Neuron (in vitro differentiated cells): Measurements from ENCODE around the gene ZNF831.

ENCODE experiments used
- H2AFZ ChIP-seq: one replicate; pipeline ENCODE4 v1.6.1; 2013; ENCODE audit warnings: low read depth, mild to moderate bottlenecking, inconsistent platforms, low read length, moderate library complexity
- H3K27me3 ChIP-seq: one replicate; pipeline ENCODE4 v1.6.1; 2013; ENCODE audit warnings: low read length; ENCODE audit not compliant: insufficient read depth
- H3K36me3 ChIP-seq: one replicate; pipeline ENCODE4 v1.6.1; 2013; ENCODE audit warnings: low read length; ENCODE audit not compliant: insufficient read depth
- H3K4me1 ChIP-seq: one replicate; pipeline ENCODE4 v1.6.1; 2013; ENCODE audit warnings: low read length; ENCODE audit not compliant: insufficient read depth
- H3K4me3 ChIP-seq: 2 replicates; pipeline ENCODE4 v1.5.1; 2013; ENCODE audit warnings: mild to moderate bottlenecking, low read length, moderate library complexity
- H3K9me3 ChIP-seq: one replicate; pipeline ENCODE4 v1.6.1; 2013; ENCODE audit warnings: low read length

The ZNF831 gene

GRCh38 chr20:59127839-59128238, 35.8 kb upstream of the ZNF831 start:
- H3K4me1 ChIP-seq: peaks cover 3% of the 10 kb centered on the region
- H3K4me3 ChIP-seq: no peak overlapping the region
- H2AFZ ChIP-seq: no peak overlapping the region
- no peaks in the 10 kb centered on the region for H3K36me3 ChIP-seq
- no peaks in the 10 kb centered on the region for H3K27me3 ChIP-seq
- H3K9me3 ChIP-seq: no peaks in the 10 kb centered on the region

- Histone ChIP-seq H2AFZ (no peak overlapping the region), H3K4me1 (no peaks in the 10 kb centered on the region), H3K9me3 (no peaks in the 10 kb centered on the region), H3K4me3 (no peak overlapping the region), H3K36me3 (no peaks in the 10 kb centered on the region), H3K27me3 (no peaks in the 10 kb centered on the region)
These were observed 31.9 kb upstream of the ZNF831 start for GRCh38 chr20:59131551-59132285.

- no peak overlapping the region for H3K4me3 ChIP-seq
- no peaks in the 10 kb centered on the region for H3K27me3 ChIP-seq
- no peaks in the 10 kb centered on the region for H3K36me3 ChIP-seq
- no peaks in the 10 kb centered on the region for H3K9me3 ChIP-seq
- no peaks in the 10 kb centered on the region for H3K4me1 ChIP-seq
- H2AFZ ChIP-seq: no peak overlapping the region
These were observed 29.4 kb upstream of the ZNF831 start for GRCh38 chr20:59134182-59134581.

GRCh38 chr20:59135093-59135492, 28.5 kb upstream of the ZNF831 start:
- no peaks in the 10 kb centered on the region for H3K4me1 ChIP-seq
- H3K9me3 ChIP-seq: no peaks in the 10 kb centered on the region
- H3K27me3 ChIP-seq: no peaks in the 10 kb centered on the region
- H3K36me3 ChIP-seq: no peaks in the 10 kb centered on the region
- H2AFZ ChIP-seq: no peak overlapping the region
- no peak overlapping the region for H3K4me3 ChIP-seq

- Histone ChIP-seq H3K4me3 (no peak overlapping the region), H3K36me3 (no peaks in the 10 kb centered on the region)
These were observed 27.6 kb upstream of the ZNF831 start for GRCh38 chr20:59136027-59136426.

GRCh38 chr20:59137532-59137931, 26.1 kb upstream of the ZNF831 start:
- H3K36me3 ChIP-seq: no peaks in the 10 kb centered on the region
- H3K27me3 ChIP-seq: no peaks in the 10 kb centered on the region
- H2AFZ ChIP-seq: no peak overlapping the region
- no peak overlapping the region for H3K4me3 ChIP-seq
- no peaks in the 10 kb centered on the region for H3K9me3 ChIP-seq
- H3K4me1 ChIP-seq: no peaks in the 10 kb centered on the region

More at GRCh38 chr20:59136027-59136426, 27.6 kb upstream of the ZNF831 start:
- Histone ChIP-seq H2AFZ (no peak overlapping the region), H3K9me3 (no peaks in the 10 kb centered on the region), H3K27me3 (no peaks in the 10 kb centered on the region), H3K4me1 (no peaks in the 10 kb centered on the region)

GRCh38 chr20:59138114-59138748, 25.4 kb upstream of the ZNF831 start:
- no peak overlapping the region for H3K4me3 ChIP-seq
- H3K27me3 ChIP-seq: no peaks in the 10 kb centered on the region
- no peak overlapping the region for H2AFZ ChIP-seq

GRCh38 chr20:59139998-59140397, 23.6 kb upstream of the ZNF831 start:
- Histone ChIP-seq H3K27me3 (no peaks in the 10 kb centered on the region), H3K36me3 (no peaks in the 10 kb centered on the region), H3K4me3 (no peak overlapping the region), H2AFZ (no peak overlapping the region), H3K4me1 (no peaks in the 10 kb centered on the region), H3K9me3 (no peaks in the 10 kb centered on the region)

More at GRCh38 chr20:59138114-59138748, 25.4 kb upstream of the ZNF831 start:
- no peaks in the 10 kb centered on the region for H3K9me3 ChIP-seq
- no peaks in the 10 kb centered on the region for H3K4me1 ChIP-seq
- no peaks in the 10 kb centered on the region for H3K36me3 ChIP-seq

GRCh38 chr20:59141818-59142581, 21.6 kb upstream of the ZNF831 start:
- no peaks in the 10 kb centered on the region for H3K36me3 ChIP-seq
- no peaks in the 10 kb centered on the region for H3K27me3 ChIP-seq
- no peak overlapping the region for H2AFZ ChIP-seq
- H3K9me3 ChIP-seq: no peaks in the 10 kb centered on the region
- H3K4me1 ChIP-seq: no peaks in the 10 kb centered on the region
- no peak overlapping the region for H3K4me3 ChIP-seq

- Histone ChIP-seq H3K4me3 (no peak overlapping the region), H3K4me1 (no peaks in the 10 kb centered on the region), H3K27me3 (no peaks in the 10 kb centered on the region), H3K9me3 (no peaks in the 10 kb centered on the region), H3K36me3 (no peaks in the 10 kb centered on the region), H2AFZ (no peak overlapping the region)
These were observed 20.3 kb upstream of the ZNF831 start for GRCh38 chr20:59143326-59143725.

- H3K36me3 ChIP-seq: no peaks in the 10 kb centered on the region
- H3K4me1 ChIP-seq: no peaks in the 10 kb centered on the region
- no peaks in the 10 kb centered on the region for H3K9me3 ChIP-seq
- no peak overlapping the region for H3K4me3 ChIP-seq
- H3K27me3 ChIP-seq: no peaks in the 10 kb centered on the region
- no peak overlapping the region for H2AFZ ChIP-seq
These were observed 19.3 kb upstream of the ZNF831 start for GRCh38 chr20:59144179-59144830.

GRCh38 chr20:59144831-59145196, 18.8 kb upstream of the ZNF831 start:
- no peaks in the 10 kb centered on the region for H3K36me3 ChIP-seq
- H3K4me3 ChIP-seq: no peak overlapping the region
- no peaks in the 10 kb centered on the region for H3K4me1 ChIP-seq
- H2AFZ ChIP-seq: no peak overlapping the region
- H3K9me3 ChIP-seq: no peaks in the 10 kb centered on the region
- H3K27me3 ChIP-seq: no peaks in the 10 kb centered on the region
